ENCODE results near the gene NECTIN1.

Gene NECTIN1

GRCh38 chr11:119651802-119652584 is 77.0 kb downstream of the NECTIN1 start:
- no peak overlapping the region for H3K27ac ChIP-seq (ENCODE audit: low read depth, low read length, severe bottlenecking)
- WGBS, 2 experiments (ENCODE audit: insufficient coverage in 2 of 2) = 79 to 87% methylated on average over 11 to 12 of the region's 12 CpGs

GRCh38 chr11:119650251-119650650 is 78.7 kb downstream of the NECTIN1 start:
- no peaks in the 10 kb centered on the region for H3K9me3 ChIP-seq (ENCODE audit: control insufficient read depth, low read length)
- H3K36me3 ChIP-seq (ENCODE audit: control insufficient read depth, insufficient read depth, low read length) = no peaks in the 10 kb centered on the region
- H3K27ac ChIP-seq (ENCODE audit: low read depth, low read length, severe bottlenecking) = no peak overlapping the region
- peaks cover 7% of the 10 kb centered on the region for H3K4me1 ChIP-seq (ENCODE audit: control insufficient read depth, insufficient read depth, low read length, poor library complexity, severe bottlenecking)
- no peak overlapping the region for H3K4me3 ChIP-seq (ENCODE audit: extremely low read depth, insufficient read depth, low read length, poor library complexity, severe bottlenecking)
- 64 to 82% methylated on average over 4 to 6 of the region's 6 CpGs for WGBS, 2 experiments (ENCODE audit: insufficient coverage in 2 of 2)

More at GRCh38 chr11:119651802-119652584, 77.0 kb downstream of the NECTIN1 start:
- Histone ChIP-seq H3K36me3 (ENCODE audit: control insufficient read depth, insufficient read depth, low read length) (no peaks in the 10 kb centered on the region), H3K4me1 (ENCODE audit: control insufficient read depth, insufficient read depth, low read length, poor library complexity, severe bottlenecking) (peaks cover 7% of the 10 kb centered on the region), H3K9me3 (ENCODE audit: control insufficient read depth, low read length) (no peaks in the 10 kb centered on the region), H3K4me3 (ENCODE audit: extremely low read depth, insufficient read depth, low read length, poor library complexity, severe bottlenecking) (no peak overlapping the region)

GRCh38 chr11:119647254-119647653 is 81.7 kb downstream of the NECTIN1 start:
- Histone ChIP-seq H3K9me3 (ENCODE audit: control insufficient read depth, low read length) (no peaks in the 10 kb centered on the region), H3K27ac (ENCODE audit: low read depth, low read length, severe bottlenecking) (no peak overlapping the region), H3K4me3 (ENCODE audit: extremely low read depth, insufficient read depth, low read length, poor library complexity, severe bottlenecking) (no peak overlapping the region), H3K36me3 (ENCODE audit: control insufficient read depth, insufficient read depth, low read length) (no peaks in the 10 kb centered on the region), H3K4me1 (ENCODE audit: control insufficient read depth, insufficient read depth, low read length, poor library complexity, severe bottlenecking) (peaks cover 13% of the 10 kb centered on the region)
- 45 to 67% methylated on average over 2 of the region's 3 CpGs for WGBS, 2 experiments (ENCODE audit: insufficient coverage in 2 of 2)

- Histone ChIP-seq H3K4me1 (ENCODE audit: control insufficient read depth, insufficient read depth, low read length, poor library complexity, severe bottlenecking) (peaks cover 6% of the 10 kb centered on the region), H3K36me3 (ENCODE audit: control insufficient read depth, insufficient read depth, low read length) (no peaks in the 10 kb centered on the region), H3K9me3 (ENCODE audit: control insufficient read depth, low read length) (no peaks in the 10 kb centered on the region), H3K4me3 (ENCODE audit: extremely low read depth, insufficient read depth, low read length, poor library complexity, severe bottlenecking) (no peak overlapping the region), H3K27ac (ENCODE audit: low read depth, low read length, severe bottlenecking) (no peak overlapping the region)
- 93 to 95% methylated on average over 4 to 5 of the region's 5 CpGs for WGBS, 2 experiments (ENCODE audit: insufficient coverage in 2 of 2)
These were observed 84.0 kb downstream of the NECTIN1 start for GRCh38 chr11:119645018-119645417.

GRCh38 chr11:119644502-119644901 is 84.5 kb downstream of the NECTIN1 start:
- no peaks in the 10 kb centered on the region for H3K36me3 ChIP-seq (ENCODE audit: control insufficient read depth, insufficient read depth, low read length)
- H3K4me1 ChIP-seq (ENCODE audit: control insufficient read depth, insufficient read depth, low read length, poor library complexity, severe bottlenecking) = peaks cover 6% of the 10 kb centered on the region
- H3K4me3 ChIP-seq (ENCODE audit: extremely low read depth, insufficient read depth, low read length, poor library complexity, severe bottlenecking) = no peak overlapping the region
- WGBS, 2 experiments (ENCODE audit: insufficient coverage in 2 of 2) = 85 to 92% methylated on average over 4 to 7 of the region's 7 CpGs
- H3K9me3 ChIP-seq (ENCODE audit: control insufficient read depth, low read length) = no peaks in the 10 kb centered on the region
- H3K27ac ChIP-seq (ENCODE audit: low read depth, low read length, severe bottlenecking) = no peak overlapping the region

GRCh38 chr11:119643876-119644225 is 85.1 kb downstream of the NECTIN1 start:
- Histone ChIP-seq H3K4me3 (ENCODE audit: extremely low read depth, insufficient read depth, low read length, poor library complexity, severe bottlenecking) (no peak overlapping the region), H3K4me1 (ENCODE audit: control insufficient read depth, insufficient read depth, low read length, poor library complexity, severe bottlenecking) (peaks cover 6% of the 10 kb centered on the region), H3K9me3 (ENCODE audit: control insufficient read depth, low read length) (no peaks in the 10 kb centered on the region), H3K36me3 (ENCODE audit: control insufficient read depth, insufficient read depth, low read length) (no peaks in the 10 kb centered on the region), H3K27ac (ENCODE audit: low read depth, low read length, severe bottlenecking) (no peak overlapping the region)
- 90 to 94% methylated on average over 5 of the region's 5 CpGs for WGBS, 2 experiments (ENCODE audit: insufficient coverage in 2 of 2)

GRCh38 chr11:119643212-119643875 is 85.7 kb downstream of the NECTIN1 start:
- H3K4me1 ChIP-seq (ENCODE audit: control insufficient read depth, insufficient read depth, low read length, poor library complexity, severe bottlenecking) = peaks cover 6% of the 10 kb centered on the region
- WGBS, 2 experiments (ENCODE audit: insufficient coverage in 2 of 2) = 80 to 84% methylated on average over 8 to 9 of the region's 10 CpGs
- H3K36me3 ChIP-seq (ENCODE audit: control insufficient read depth, insufficient read depth, low read length) = no peaks in the 10 kb centered on the region
- H3K9me3 ChIP-seq (ENCODE audit: control insufficient read depth, low read length) = no peaks in the 10 kb centered on the region
- H3K4me3 ChIP-seq (ENCODE audit: extremely low read depth, insufficient read depth, low read length, poor library complexity, severe bottlenecking) = no peak overlapping the region
- no peak overlapping the region for H3K27ac ChIP-seq (ENCODE audit: low read depth, low read length, severe bottlenecking)

- WGBS, 2 experiments (ENCODE audit: insufficient coverage in 2 of 2) = 81 to 89% methylated on average over 5 of the region's 12 CpGs
- no peak overlapping the region for H3K4me3 ChIP-seq (ENCODE audit: extremely low read depth, insufficient read depth, low read length, poor library complexity, severe bottlenecking)
- H3K9me3 ChIP-seq (ENCODE audit: control insufficient read depth, low read length) = no peaks in the 10 kb centered on the region
- H3K27ac ChIP-seq (ENCODE audit: low read depth, low read length, severe bottlenecking) = no peak overlapping the region
- peaks cover 6% of the 10 kb centered on the region for H3K4me1 ChIP-seq (ENCODE audit: control insufficient read depth, insufficient read depth, low read length, poor library complexity, severe bottlenecking)
- H3K36me3 ChIP-seq (ENCODE audit: control insufficient read depth, insufficient read depth, low read length) = no peaks in the 10 kb centered on the region
These were observed 86.8 kb downstream of the NECTIN1 start for GRCh38 chr11:119641983-119642745.

GRCh38 chr11:119640541-119640940 is 88.5 kb downstream of the NECTIN1 start:
- Histone ChIP-seq H3K4me1 (ENCODE audit: control insufficient read depth, insufficient read depth, low read length, poor library complexity, severe bottlenecking) (peaks cover 6% of the 10 kb centered on the region), H3K9me3 (ENCODE audit: control insufficient read depth, low read length) (no peaks in the 10 kb centered on the region), H3K27ac (ENCODE audit: low read depth, low read length, severe bottlenecking) (no peak overlapping the region), H3K4me3 (ENCODE audit: extremely low read depth, insufficient read depth, low read length, poor library complexity, severe bottlenecking) (no peak overlapping the region), H3K36me3 (ENCODE audit: control insufficient read depth, insufficient read depth, low read length) (no peaks in the 10 kb centered on the region)
- WGBS, 2 experiments (ENCODE audit: insufficient coverage in 2 of 2) = 58 to 67% methylated on average over 3 of the region's 6 CpGs

GRCh38 chr11:119639642-119640205 is 89.3 kb downstream of the NECTIN1 start:
- 75% methylated on average over 6 to 8 of the region's 11 CpGs for WGBS, 2 experiments (ENCODE audit: insufficient coverage in 2 of 2)

More at GRCh38 chr11:119639642-119640205, 89.3 kb downstream of the NECTIN1 start:
- H3K36me3 ChIP-seq (ENCODE audit: control insufficient read depth, insufficient read depth, low read length) = no peaks in the 10 kb centered on the region
- no peak overlapping the region for H3K27ac ChIP-seq (ENCODE audit: low read depth, low read length, severe bottlenecking)
- H3K4me1 ChIP-seq (ENCODE audit: control insufficient read depth, insufficient read depth, low read length, poor library complexity, severe bottlenecking) = peaks cover 6% of the 10 kb centered on the region
- H3K9me3 ChIP-seq (ENCODE audit: control insufficient read depth, low read length) = no peaks in the 10 kb centered on the region
- H3K4me3 ChIP-seq (ENCODE audit: extremely low read depth, insufficient read depth, low read length, poor library complexity, severe bottlenecking) = no peak overlapping the region
